Esophagus muscularis mucosa (tissue), 4 donors: ENCODE measurements around the gene DELE1.

ENCODE experiments used
- EP300 ChIP-seq: sonication (generic); formaldehyde crosslinking; IDR thresholded peaks from one replicate; pipeline ENCODE4 v1.6.1; 2017; ENCODE audit warnings: antibody characterized with exemption
- POLR2A ChIP-seq: fragments of 450-650 bp; IDR thresholded peaks from one replicate; pipeline ENCODE4 v1.6.1; 2017; ENCODE audit warnings: antibody characterized with exemption, moderate library complexity, mild to moderate bottlenecking, low read depth
- TF ChIP-seq, protein P1 (sequence below), 3 experiments: fragments of 200-600 bp in 2 of 3; fragments of 450-650 bp in 1 of 3; sonication (generic) in 2 of 3; IDR thresholded peaks; one replicate each; pipeline ENCODE4 v1.5.1; 2017 to 2019; ENCODE audit warnings: antibody characterized with exemption in 3 of 3, mild to moderate bottlenecking in 2 of 3, moderate library complexity in 1 of 3

DNA sequence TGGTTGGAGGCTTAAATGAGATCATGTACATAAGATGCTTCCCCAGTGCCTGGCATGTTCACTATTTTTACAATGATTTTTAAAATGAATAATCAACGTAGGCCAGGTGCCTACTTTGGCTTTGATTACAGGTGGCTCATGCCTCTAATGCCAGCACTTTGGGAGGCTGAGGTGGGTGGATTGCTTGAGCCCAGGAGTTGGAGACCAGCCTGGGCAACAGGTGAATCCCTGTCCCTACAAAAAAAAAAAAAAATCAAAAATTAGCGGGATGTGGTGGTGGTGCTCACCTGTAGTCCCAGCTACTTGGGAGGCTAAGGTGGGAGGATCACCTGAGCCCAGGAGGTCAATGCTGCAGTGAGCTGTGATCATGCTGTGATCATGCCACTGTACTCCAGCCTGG is 25.1 kb downstream of the DELE1 start:
- TF ChIP-seq EP300, result no peak
- no peak for TF ChIP-seq POLR2A
- TF ChIP-seq, protein P1, sequence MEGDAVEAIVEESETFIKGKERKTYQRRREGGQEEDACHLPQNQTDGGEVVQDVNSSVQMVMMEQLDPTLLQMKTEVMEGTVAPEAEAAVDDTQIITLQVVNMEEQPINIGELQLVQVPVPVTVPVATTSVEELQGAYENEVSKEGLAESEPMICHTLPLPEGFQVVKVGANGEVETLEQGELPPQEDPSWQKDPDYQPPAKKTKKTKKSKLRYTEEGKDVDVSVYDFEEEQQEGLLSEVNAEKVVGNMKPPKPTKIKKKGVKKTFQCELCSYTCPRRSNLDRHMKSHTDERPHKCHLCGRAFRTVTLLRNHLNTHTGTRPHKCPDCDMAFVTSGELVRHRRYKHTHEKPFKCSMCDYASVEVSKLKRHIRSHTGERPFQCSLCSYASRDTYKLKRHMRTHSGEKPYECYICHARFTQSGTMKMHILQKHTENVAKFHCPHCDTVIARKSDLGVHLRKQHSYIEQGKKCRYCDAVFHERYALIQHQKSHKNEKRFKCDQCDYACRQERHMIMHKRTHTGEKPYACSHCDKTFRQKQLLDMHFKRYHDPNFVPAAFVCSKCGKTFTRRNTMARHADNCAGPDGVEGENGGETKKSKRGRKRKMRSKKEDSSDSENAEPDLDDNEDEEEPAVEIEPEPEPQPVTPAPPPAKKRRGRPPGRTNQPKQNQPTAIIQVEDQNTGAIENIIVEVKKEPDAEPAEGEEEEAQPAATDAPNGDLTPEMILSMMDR (IDR thresholded peaks at IDR 0.05), result no peak
